ENCODE data around the gene OR4Q2. TPM values are rescaled to one million over a fixed set of nuclear protein-coding genes. Genes with fewer than 3 reads are reported as not detected.

Gene OR4Q2
- total RNA-seq, 1 experiment from 2014 or later = not detected

DNA sequence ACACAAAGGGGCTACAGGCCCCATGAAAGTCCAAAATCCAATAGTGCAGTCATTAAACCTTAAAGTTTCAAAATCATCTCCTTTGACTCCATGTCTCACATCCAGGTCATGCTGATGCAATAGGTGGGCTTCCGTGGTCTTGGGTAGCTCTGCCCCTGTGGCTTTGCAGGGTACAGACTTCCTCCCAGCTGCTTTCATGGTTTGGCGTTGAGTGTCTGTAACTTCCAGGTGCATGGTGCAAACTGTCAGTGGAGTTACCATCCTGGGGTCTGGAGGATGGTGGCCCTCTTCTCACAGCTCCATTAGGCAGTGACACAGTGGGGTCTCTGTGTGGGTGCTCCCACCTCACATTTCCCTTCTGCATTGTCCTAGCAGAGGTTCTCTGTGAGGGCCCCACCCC, 8.5 kb upstream of the OR4Q2 start:
- H3K4me1 Mint-ChIP-seq (ENCODE audit: low read depth, unreplicated experiment) = no peaks in the 10 kb centered on the region

GRCh38 chr14:20002319-20002718, 356 bp downstream of the OR4Q2 start:
- Mint-ChIP-seq H3K4me3 (ENCODE audit: unreplicated experiment) (no peak overlapping the region), H3K27me3 (ENCODE audit: insufficient read depth, unreplicated experiment) (peaks cover 3% of the 10 kb centered on the region), H3K9me3 (ENCODE audit: unreplicated experiment) (peaks cover under 1% of the 10 kb centered on the region), H3K36me3 (ENCODE audit: insufficient read depth, unreplicated experiment) (no peaks in the 10 kb centered on the region), H3K4me1 (ENCODE audit: low read depth, unreplicated experiment) (no peaks in the 10 kb centered on the region), H3K27ac (ENCODE audit: unreplicated experiment) (no peak overlapping the region)
- CTCF ChIA-PET = no interaction called here
- TF ChIP-seq, protein P1, sequence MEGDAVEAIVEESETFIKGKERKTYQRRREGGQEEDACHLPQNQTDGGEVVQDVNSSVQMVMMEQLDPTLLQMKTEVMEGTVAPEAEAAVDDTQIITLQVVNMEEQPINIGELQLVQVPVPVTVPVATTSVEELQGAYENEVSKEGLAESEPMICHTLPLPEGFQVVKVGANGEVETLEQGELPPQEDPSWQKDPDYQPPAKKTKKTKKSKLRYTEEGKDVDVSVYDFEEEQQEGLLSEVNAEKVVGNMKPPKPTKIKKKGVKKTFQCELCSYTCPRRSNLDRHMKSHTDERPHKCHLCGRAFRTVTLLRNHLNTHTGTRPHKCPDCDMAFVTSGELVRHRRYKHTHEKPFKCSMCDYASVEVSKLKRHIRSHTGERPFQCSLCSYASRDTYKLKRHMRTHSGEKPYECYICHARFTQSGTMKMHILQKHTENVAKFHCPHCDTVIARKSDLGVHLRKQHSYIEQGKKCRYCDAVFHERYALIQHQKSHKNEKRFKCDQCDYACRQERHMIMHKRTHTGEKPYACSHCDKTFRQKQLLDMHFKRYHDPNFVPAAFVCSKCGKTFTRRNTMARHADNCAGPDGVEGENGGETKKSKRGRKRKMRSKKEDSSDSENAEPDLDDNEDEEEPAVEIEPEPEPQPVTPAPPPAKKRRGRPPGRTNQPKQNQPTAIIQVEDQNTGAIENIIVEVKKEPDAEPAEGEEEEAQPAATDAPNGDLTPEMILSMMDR (IDR thresholded peaks at IDR 0.05; ENCODE audit: insufficient read depth in 1 of 2, low read depth in 1 of 2, low read length in 1 of 2, severe bottlenecking in 1 of 2, unreplicated experiment in 1 of 2) = no peak
- H3K4me3 ChIP-seq (ENCODE audit: low read depth, low read length) = no peak overlapping the region
- H3K9me3 ChIP-seq = no peaks in the 10 kb centered on the region
- no TSS peak for BruUV-seq (replicated peaks)
- no peaks in the 10 kb centered on the region for H3K4me1 ChIP-seq
- POLR2A ChIA-PET = no interaction called here
- no peaks in the 10 kb centered on the region for H3K36me3 ChIP-seq (ENCODE audit: control insufficient read depth, insufficient read depth, low read length)
- no peaks in the 10 kb centered on the region for H3K27me3 ChIP-seq (replicated peaks; ENCODE audit: control insufficient read depth, insufficient read depth, low read length)
- DNase-seq = no peak
- intact Hi-C loops (cut with micrococcal nuclease; ENCODE audit: unreplicated experiment) = no loop called here

More for the DNA sequence above, 8.5 kb upstream of the OR4Q2 start:
- intact Hi-C loops (cut with micrococcal nuclease; ENCODE audit: unreplicated experiment) = no loop called here
- ChIA-PET POLR2A (no interaction called here), CTCF (no interaction called here)
- TF ChIP-seq, protein P1 (IDR thresholded peaks at IDR 0.05; ENCODE audit: insufficient read depth in 1 of 2, low read depth in 1 of 2, low read length in 1 of 2, severe bottlenecking in 1 of 2, unreplicated experiment in 1 of 2) = no peak
- H3K4me3 ChIP-seq (ENCODE audit: low read depth, low read length) = no peak overlapping the region
- H3K27me3 Mint-ChIP-seq (ENCODE audit: insufficient read depth, unreplicated experiment) = no peaks in the 10 kb centered on the region
- no peaks in the 10 kb centered on the region for H3K4me1 ChIP-seq
- H3K27me3 ChIP-seq (replicated peaks; ENCODE audit: control insufficient read depth, insufficient read depth, low read length) = no peaks in the 10 kb centered on the region
- no peaks in the 10 kb centered on the region for H3K9me3 Mint-ChIP-seq (ENCODE audit: unreplicated experiment)
- H3K4me3 Mint-ChIP-seq (ENCODE audit: unreplicated experiment) = no peak overlapping the region
- no TSS peak for BruUV-seq (replicated peaks)
- no peaks in the 10 kb centered on the region for H3K36me3 Mint-ChIP-seq (ENCODE audit: insufficient read depth, unreplicated experiment)
- no peaks in the 10 kb centered on the region for H3K36me3 ChIP-seq (ENCODE audit: control insufficient read depth, insufficient read depth, low read length)
- no peak for DNase-seq
- no peaks in the 10 kb centered on the region for H3K9me3 ChIP-seq
- H3K27ac Mint-ChIP-seq (ENCODE audit: unreplicated experiment) = no peak overlapping the region

GRCh38 chr14:20008156-20008555, 6.2 kb downstream of the OR4Q2 start:
- Histone ChIP-seq H3K36me3 (ENCODE audit: control insufficient read depth, insufficient read depth, low read length) (no peaks in the 10 kb centered on the region), H3K4me3 (ENCODE audit: low read depth, low read length) (no peak overlapping the region), H3K27me3 (replicated peaks; ENCODE audit: control insufficient read depth, insufficient read depth, low read length) (no peaks in the 10 kb centered on the region), H3K9me3 (peaks cover 3% of the 10 kb centered on the region; the same call in 1 of the 2 replicates), H3K4me1 (no peaks in the 10 kb centered on the region)
- TF ChIP-seq, protein P1 (IDR thresholded peaks at IDR 0.05; ENCODE audit: insufficient read depth in 1 of 2, low read depth in 1 of 2, low read length in 1 of 2, severe bottlenecking in 1 of 2, unreplicated experiment in 1 of 2) = no peak
- peaks cover 3% of the 10 kb centered on the region for H3K27me3 Mint-ChIP-seq (ENCODE audit: insufficient read depth, unreplicated experiment)
- intact Hi-C loops (cut with micrococcal nuclease; ENCODE audit: unreplicated experiment) = no loop called here
- no peak overlapping the region for H3K4me3 Mint-ChIP-seq (ENCODE audit: unreplicated experiment)
- no peak for DNase-seq
- no peak overlapping the region for H3K27ac Mint-ChIP-seq (ENCODE audit: unreplicated experiment)
- ChIA-PET CTCF (no interaction called here), POLR2A (no interaction called here)
- no TSS peak for BruUV-seq (replicated peaks)
- no peaks in the 10 kb centered on the region for H3K4me1 Mint-ChIP-seq (ENCODE audit: low read depth, unreplicated experiment)
- H3K9me3 Mint-ChIP-seq (ENCODE audit: unreplicated experiment) = peaks cover 10% of the 10 kb centered on the region
- no peaks in the 10 kb centered on the region for H3K36me3 Mint-ChIP-seq (ENCODE audit: insufficient read depth, unreplicated experiment)
